Prostate gland (tissue), 2 donors: ENCODE results near the gene ADGRG7.

Source experiments
- CTCF ChIP-seq, 4 experiments: fragments of 200-600 bp in 2 of 4; fragments of 450-650 bp in 2 of 4; sonication (generic) in 2 of 4; IDR thresholded peaks; 1 replicate in 3 of 4; 2 replicates in 1 of 4; pipeline ENCODE4 v1.5.1; 2016 to 2019; ENCODE audit warnings: antibody characterized with exemption in 4 of 4, mild to moderate bottlenecking in 2 of 4, moderate library complexity in 2 of 4
- POLR2A ChIP-seq: fragments of 450-650 bp; IDR thresholded peaks from one replicate; pipeline ENCODE4 v1.6.1; 2016; ENCODE audit warnings: antibody characterized with exemption, mild to moderate bottlenecking

DNA sequence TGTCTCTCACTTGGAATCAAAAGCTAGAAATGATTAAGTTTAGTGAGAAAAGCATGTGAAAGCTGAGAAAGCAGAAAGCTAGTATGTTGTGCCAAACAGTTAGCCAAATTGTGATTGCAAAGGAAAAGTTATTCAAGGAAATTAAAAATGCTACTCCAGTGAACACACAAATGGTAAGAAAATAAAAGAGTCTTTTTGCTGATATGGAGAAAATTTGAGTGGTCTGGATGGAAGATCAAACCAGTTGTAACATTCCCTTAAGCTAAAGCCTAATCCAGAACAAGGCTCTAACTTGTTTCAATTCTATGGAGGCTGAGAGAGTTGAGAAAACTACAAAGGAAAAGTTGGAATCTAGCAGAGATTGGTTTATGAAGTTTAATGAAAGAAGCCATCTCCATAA, 11.8 kb downstream of the ADGRG7 start:
- TF ChIP-seq CTCF (IDR thresholded peaks at IDR 0.05) = no peak
- no peak for TF ChIP-seq POLR2A
